Smooth muscle cell (in vitro differentiated cells): Measurements from ENCODE around the gene ANP32A. TPM values are rescaled to one million over a fixed set of nuclear protein-coding genes. Genes with fewer than 3 reads are reported as not detected.

ENCODE experiments used
- DNase-seq: peaks from one replicate; lab custom pipeline; 2025; ENCODE audit not compliant: unreplicated experiment; lab: John Stamatoyannopoulos, UW
- H2AFZ ChIP-seq: fragments of 200-600 bp; sonication (generic); 2 replicates; pipeline ENCODE4 v1.6.0; 2016; ENCODE audit warnings: antibody characterized with exemption, low read depth, mild to moderate bottlenecking
- H3F3A ChIP-seq: fragments of 200-600 bp; sonication (generic); 2 replicates; pipeline ENCODE4 v1.6.0; 2017; ENCODE audit warnings: antibody characterized with exemption, low read depth
- H3K27ac ChIP-seq: fragments of 200-600 bp; sonication (generic); 2 replicates; pipeline ENCODE4 v1.5.1; 2016; ENCODE audit warnings: low read depth, mild to moderate bottlenecking
- H3K27me3 ChIP-seq: fragments of 200-600 bp; sonication (generic); 2 replicates; pipeline ENCODE4 v1.6.1; 2016; ENCODE audit warnings: low read depth, mild to moderate bottlenecking
- H3K36me3 ChIP-seq: fragments of 200-600 bp; sonication (generic); 2 replicates; pipeline ENCODE4 v1.5.1; 2016; ENCODE audit warnings: low read depth
- H3K4me1 ChIP-seq: fragments of 200-600 bp; sonication (generic); 2 replicates; pipeline ENCODE4 v1.5.1; 2016; ENCODE audit warnings: low read depth
- H3K4me2 ChIP-seq: fragments of 200-600 bp; sonication (generic); 2 replicates; pipeline ENCODE4 v1.6.0; 2016; ENCODE audit warnings: mild to moderate bottlenecking
- H3K4me3 ChIP-seq: fragments of 200-600 bp; sonication (generic); 2 replicates; pipeline ENCODE4 v1.5.1; 2016; ENCODE audit warnings: mild to moderate bottlenecking
- H3K79me2 ChIP-seq: fragments of 200-600 bp; sonication (generic); 2 replicates; pipeline ENCODE4 v1.6.0; 2016; ENCODE audit warnings: low read depth, mild to moderate bottlenecking
- H3K9ac ChIP-seq: fragments of 200-600 bp; sonication (generic); 2 replicates; pipeline ENCODE4 v1.6.0; 2016; ENCODE audit warnings: low read depth
- H3K9me3 ChIP-seq: fragments of 200-600 bp; sonication (generic); replicated peaks from 2 replicates; pipeline ENCODE4 v1.5.1; 2016; ENCODE audit warnings: low read depth
- H4K20me1 ChIP-seq: fragments of 200-600 bp; sonication (generic); 2 replicates; pipeline ENCODE4 v1.6.0; 2016; ENCODE audit warnings: low read depth
- CTCF ChIP-seq: fragments of 200-600 bp; sonication (generic); IDR thresholded peaks from 2 replicates; pipeline ENCODE4 v1.5.1; 2017; ENCODE audit warnings: borderline replicate concordance, mild to moderate bottlenecking, antibody characterized with exemption; ENCODE audit not compliant: insufficient read depth, poor library complexity, severe bottlenecking
- WGBS: methylation state at CpG from one replicate; pipeline ENCODE4 v1.1.7; 2016; ENCODE audit warnings: low lambda C conversion rate; 5-methylcytosine and 5-hydroxymethylcytosine counted together
- polyA plus RNA-seq: library from polyadenylated mRNA; unstranded; fragments of >200 nt; fragmentation: Nextera tagmentation; extraction: Ambion mirVana; gene quantifications from 2 replicates; pipeline ENCODE4 v1.2.1, GENCODE V29; 2016
- total RNA-seq: library from RNA; depleted of rRNA; stranded (reverse); fragments of >200 nt; gene quantifications from 2 replicates; pipeline ENCODE4 v1.2.3, GENCODE V29; 2014

The ANP32A gene
- total and polyA plus RNA-seq, 2 experiments from 2014 or later, result 63.1 to 93.7 TPM

- Histone ChIP-seq H4K20me1 (peaks cover 23% of the 10 kb centered on the region), H2AFZ (peak overlapping the region; percentile 89), H3K27ac (peak overlapping the region; percentile 96), H3K4me3 (peak overlapping the region; percentile 81), H3K27me3 (no peaks in the 10 kb centered on the region), H3K4me2 (peak overlapping the region; percentile 99), H3K36me3 (no peaks in the 10 kb centered on the region), H3K9me3 (no peaks in the 10 kb centered on the region), H3K9ac (peak overlapping the region; percentile 93), H3K4me1 (peaks cover 39% of the 10 kb centered on the region), H3K79me2 (peaks cover 60% of the 10 kb centered on the region), H3F3A (no peaks in the 10 kb centered on the region)
- DNase-seq, result no peak
- WGBS, result 1% methylated on average over 38 of the region's 48 CpGs
- no peak for TF ChIP-seq CTCF
Measured at GRCh38 chr15:68819495-68820294, 1.0 kb downstream of the ANP32A start.

GRCh38 chr15:68818769-68819494 is 1.8 kb downstream of the ANP32A start:
- H3K4me3 ChIP-seq, result peak overlapping the region; percentile 81
- peak overlapping the region; percentile 93 for H3K9ac ChIP-seq
- no peak for DNase-seq

GRCh38 chr15:68818066-68818768 is 2.5 kb downstream of the ANP32A start:
- TF ChIP-seq CTCF, result no peak
- DNase-seq, result no peak
- 1% methylated on average over 40 of the region's 75 CpGs for WGBS
- H3K27ac ChIP-seq, result peak overlapping the region; percentile 96
- H2AFZ ChIP-seq, result peak overlapping the region; percentile 89
- no peaks in the 10 kb centered on the region for H3K27me3 ChIP-seq
- peaks cover 40% of the 10 kb centered on the region for H3K4me1 ChIP-seq
- H4K20me1 ChIP-seq, result peaks cover 38% of the 10 kb centered on the region
- H3K4me2 ChIP-seq, result peak overlapping the region; percentile 99
- peak overlapping the region; percentile 93 for H3K9ac ChIP-seq
- no peaks in the 10 kb centered on the region for H3K9me3 ChIP-seq
- no peaks in the 10 kb centered on the region for H3K36me3 ChIP-seq
- H3F3A ChIP-seq, result no peaks in the 10 kb centered on the region
- peaks cover 75% of the 10 kb centered on the region for H3K79me2 ChIP-seq
- peak overlapping the region; percentile 81 for H3K4me3 ChIP-seq

More at GRCh38 chr15:68818769-68819494, 1.8 kb downstream of the ANP32A start:
- Histone ChIP-seq H3K27ac (peak overlapping the region; percentile 96), H3F3A (no peaks in the 10 kb centered on the region), H3K79me2 (peaks cover 68% of the 10 kb centered on the region), H3K36me3 (no peaks in the 10 kb centered on the region), H3K27me3 (no peaks in the 10 kb centered on the region), H3K9me3 (no peaks in the 10 kb centered on the region), H4K20me1 (peaks cover 30% of the 10 kb centered on the region), H3K4me1 (peaks cover 39% of the 10 kb centered on the region), H2AFZ (peak overlapping the region; percentile 89), H3K4me2 (peak overlapping the region; percentile 99)
- TF ChIP-seq CTCF, result no peak
- WGBS, result under 1% methylated on average over 44 of the region's 68 CpGs
